Measurements from ENCODE around the gene AMACR.

The AMACR gene

DNA sequence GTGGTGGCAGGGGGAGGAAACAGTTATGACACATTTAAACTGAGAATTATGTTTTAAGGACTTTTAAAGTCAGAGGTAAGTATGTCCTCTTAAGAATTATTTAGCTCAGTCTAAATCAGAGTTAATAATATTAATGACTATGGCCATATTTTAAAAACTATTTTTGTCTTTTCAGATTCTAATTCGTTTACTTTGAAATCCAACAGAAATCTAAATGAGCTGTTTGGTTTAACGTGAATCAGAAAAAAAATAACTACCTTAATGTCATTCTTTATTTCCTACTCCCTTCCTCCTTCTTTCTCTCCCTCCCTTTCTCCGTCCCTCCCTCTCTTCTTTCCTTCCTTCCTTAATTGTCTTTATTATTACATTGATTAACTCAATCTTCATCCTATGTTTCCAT lies 20.5 kb upstream of the AMACR start:
- no peak for TF ChIP-seq ZBTB7A (IDR thresholded peaks at IDR 0.05; ENCODE audit: low read depth)

DNA sequence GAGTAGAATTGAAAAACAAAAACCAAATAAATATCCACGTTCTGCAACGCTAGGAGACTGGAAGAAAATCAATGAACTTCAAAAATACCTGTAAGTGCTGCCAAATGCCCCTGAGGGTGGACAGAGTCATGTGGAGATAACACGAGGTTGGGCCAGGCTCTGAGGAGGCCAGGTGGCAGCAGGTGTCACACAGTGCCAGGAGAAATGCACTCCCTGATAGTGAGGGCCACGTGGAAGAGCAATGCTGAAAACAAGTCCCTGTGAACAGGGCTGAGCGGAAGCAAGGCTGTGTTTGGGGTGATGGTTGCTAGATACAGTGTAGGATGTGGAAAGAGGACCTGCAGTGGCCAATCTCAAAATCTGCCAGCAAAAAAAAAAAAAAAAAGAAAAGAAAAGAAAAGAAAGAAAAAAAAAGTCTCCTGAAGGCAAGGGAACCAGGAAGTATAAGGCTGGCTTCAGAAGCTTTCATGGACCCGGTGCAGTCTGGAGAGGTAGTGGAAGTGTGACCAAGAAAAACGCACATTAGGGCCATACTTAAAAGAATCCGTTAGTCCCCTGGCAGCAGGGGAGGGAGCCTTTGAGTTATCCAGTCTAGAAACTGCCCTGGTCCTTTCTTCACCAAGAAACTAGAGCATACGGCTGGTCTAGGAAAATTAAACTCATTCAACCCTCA lies 18.4 kb upstream of the AMACR start:
- no peak for TF ChIP-seq EP300 (IDR thresholded peaks at IDR 0.05; ENCODE audit: borderline replicate concordance)
- no peak for TF ChIP-seq TAF1 (IDR thresholded peaks at IDR 0.05; ENCODE audit: low read depth)
- TF ChIP-seq TCF12 (IDR thresholded peaks at IDR 0.05; ENCODE audit: low read depth): no peak

DNA sequence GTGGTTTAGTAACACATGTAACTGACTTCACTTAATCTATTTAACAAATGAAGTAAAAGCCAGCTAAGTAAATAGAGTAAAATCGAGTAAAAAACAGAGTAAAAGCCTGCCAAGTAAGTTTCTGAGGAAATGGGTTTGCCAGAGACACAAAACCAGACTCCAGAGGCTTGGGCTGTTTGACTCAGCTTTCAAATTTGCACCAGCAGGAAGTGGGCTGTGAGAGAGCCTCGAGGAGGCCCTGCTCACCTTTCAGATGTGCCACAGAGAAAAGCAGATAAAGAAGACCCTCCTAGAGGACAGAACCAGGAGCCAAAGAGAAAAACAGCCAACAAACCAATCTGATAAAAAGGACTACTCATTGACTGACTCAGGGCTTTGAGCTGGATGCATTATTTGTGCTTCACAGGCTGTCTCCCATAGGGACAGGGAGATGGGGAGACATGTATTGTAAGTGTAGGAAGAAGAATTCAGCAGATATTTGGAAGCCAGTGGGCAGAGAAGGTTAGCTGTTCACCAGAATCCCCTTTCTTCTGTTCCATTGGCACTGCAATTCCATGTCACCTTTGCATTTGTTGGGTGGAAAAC lies 14.4 kb upstream of the AMACR start:
- TF ChIP-seq CEBPB (IDR thresholded peaks at IDR 0.05): no peak
- no peak for TF ChIP-seq RAD21 (IDR thresholded peaks at IDR 0.05; ENCODE audit: low read depth)
- no peak for TF ChIP-seq FOXM1 (IDR thresholded peaks at IDR 0.05; ENCODE audit: borderline replicate concordance, low read depth)
- TF ChIP-seq, protein P1, sequence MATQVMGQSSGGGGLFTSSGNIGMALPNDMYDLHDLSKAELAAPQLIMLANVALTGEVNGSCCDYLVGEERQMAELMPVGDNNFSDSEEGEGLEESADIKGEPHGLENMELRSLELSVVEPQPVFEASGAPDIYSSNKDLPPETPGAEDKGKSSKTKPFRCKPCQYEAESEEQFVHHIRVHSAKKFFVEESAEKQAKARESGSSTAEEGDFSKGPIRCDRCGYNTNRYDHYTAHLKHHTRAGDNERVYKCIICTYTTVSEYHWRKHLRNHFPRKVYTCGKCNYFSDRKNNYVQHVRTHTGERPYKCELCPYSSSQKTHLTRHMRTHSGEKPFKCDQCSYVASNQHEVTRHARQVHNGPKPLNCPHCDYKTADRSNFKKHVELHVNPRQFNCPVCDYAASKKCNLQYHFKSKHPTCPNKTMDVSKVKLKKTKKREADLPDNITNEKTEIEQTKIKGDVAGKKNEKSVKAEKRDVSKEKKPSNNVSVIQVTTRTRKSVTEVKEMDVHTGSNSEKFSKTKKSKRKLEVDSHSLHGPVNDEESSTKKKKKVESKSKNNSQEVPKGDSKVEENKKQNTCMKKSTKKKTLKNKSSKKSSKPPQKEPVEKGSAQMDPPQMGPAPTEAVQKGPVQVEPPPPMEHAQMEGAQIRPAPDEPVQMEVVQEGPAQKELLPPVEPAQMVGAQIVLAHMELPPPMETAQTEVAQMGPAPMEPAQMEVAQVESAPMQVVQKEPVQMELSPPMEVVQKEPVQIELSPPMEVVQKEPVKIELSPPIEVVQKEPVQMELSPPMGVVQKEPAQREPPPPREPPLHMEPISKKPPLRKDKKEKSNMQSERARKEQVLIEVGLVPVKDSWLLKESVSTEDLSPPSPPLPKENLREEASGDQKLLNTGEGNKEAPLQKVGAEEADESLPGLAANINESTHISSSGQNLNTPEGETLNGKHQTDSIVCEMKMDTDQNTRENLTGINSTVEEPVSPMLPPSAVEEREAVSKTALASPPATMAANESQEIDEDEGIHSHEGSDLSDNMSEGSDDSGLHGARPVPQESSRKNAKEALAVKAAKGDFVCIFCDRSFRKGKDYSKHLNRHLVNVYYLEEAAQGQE (IDR thresholded peaks at IDR 0.05; ENCODE audit: low read depth): no peak
- TF ChIP-seq NFIC (IDR thresholded peaks at IDR 0.05): no peak
- TF ChIP-seq, protein P2, sequence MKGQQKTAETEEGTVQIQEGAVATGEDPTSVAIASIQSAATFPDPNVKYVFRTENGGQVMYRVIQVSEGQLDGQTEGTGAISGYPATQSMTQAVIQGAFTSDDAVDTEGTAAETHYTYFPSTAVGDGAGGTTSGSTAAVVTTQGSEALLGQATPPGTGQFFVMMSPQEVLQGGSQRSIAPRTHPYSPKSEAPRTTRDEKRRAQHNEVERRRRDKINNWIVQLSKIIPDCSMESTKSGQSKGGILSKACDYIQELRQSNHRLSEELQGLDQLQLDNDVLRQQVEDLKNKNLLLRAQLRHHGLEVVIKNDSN (IDR thresholded peaks at IDR 0.05): no peak
- no peak for TF ChIP-seq TCF12 (IDR thresholded peaks at IDR 0.05; ENCODE audit: low read depth)
- no peak for TF ChIP-seq ZBTB7A (IDR thresholded peaks at IDR 0.05; ENCODE audit: low read depth)
- TF ChIP-seq TAF1 (IDR thresholded peaks at IDR 0.05; ENCODE audit: low read depth): no peak
- TF ChIP-seq TEAD4 (IDR thresholded peaks at IDR 0.05): no peak
- no peak for TF ChIP-seq CREB1 (IDR thresholded peaks at IDR 0.05; ENCODE audit: low read depth)
- TF ChIP-seq, protein P3, sequence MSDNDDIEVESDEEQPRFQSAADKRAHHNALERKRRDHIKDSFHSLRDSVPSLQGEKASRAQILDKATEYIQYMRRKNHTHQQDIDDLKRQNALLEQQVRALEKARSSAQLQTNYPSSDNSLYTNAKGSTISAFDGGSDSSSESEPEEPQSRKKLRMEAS (IDR thresholded peaks at IDR 0.05): no peak
- no peak for TF ChIP-seq EP300 (IDR thresholded peaks at IDR 0.05; ENCODE audit: borderline replicate concordance)
- no peak for TF ChIP-seq EGR1 (IDR thresholded peaks at IDR 0.05)

DNA sequence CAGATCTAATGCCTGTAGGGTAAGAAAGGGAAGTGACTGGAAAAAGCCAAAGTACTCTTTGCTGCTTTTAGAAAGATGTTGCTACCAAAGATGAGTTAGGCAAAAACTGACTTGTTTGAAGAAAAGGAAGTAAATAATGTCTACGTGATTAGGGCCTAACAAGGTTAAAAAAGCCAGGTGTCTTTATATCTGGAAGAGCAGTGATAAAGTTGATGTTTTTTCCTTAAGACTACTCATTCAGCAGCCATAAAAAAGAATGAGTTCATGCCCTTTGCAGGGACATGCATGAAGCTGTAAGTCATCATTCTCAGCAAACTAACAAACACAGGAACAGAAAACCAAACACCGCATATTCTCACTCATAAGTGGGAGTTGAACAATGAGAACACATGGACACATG lies 13.5 kb upstream of the AMACR start:
- TF ChIP-seq RAD21 (IDR thresholded peaks at IDR 0.05; ENCODE audit: low read depth) (no peak), FOXM1 (IDR thresholded peaks at IDR 0.05; ENCODE audit: borderline replicate concordance, low read depth) (no peak), CREB1 (IDR thresholded peaks at IDR 0.05; ENCODE audit: low read depth) (no peak), TAF1 (IDR thresholded peaks at IDR 0.05; ENCODE audit: low read depth) (no peak), EP300 (IDR thresholded peaks at IDR 0.05; ENCODE audit: borderline replicate concordance) (no peak), EGR1 (IDR thresholded peaks at IDR 0.05) (no peak), TCF12 (IDR thresholded peaks at IDR 0.05; ENCODE audit: low read depth) (no peak), CEBPB (IDR thresholded peaks at IDR 0.05) (no peak), ZBTB7A (IDR thresholded peaks at IDR 0.05; ENCODE audit: low read depth) (no peak), NFIC (IDR thresholded peaks at IDR 0.05) (no peak)
- TF ChIP-seq, protein P1 (IDR thresholded peaks at IDR 0.05; ENCODE audit: low read depth): no peak
- TF ChIP-seq, protein P2 (IDR thresholded peaks at IDR 0.05): no peak
- TF ChIP-seq, protein P3 (IDR thresholded peaks at IDR 0.05): no peak

DNA sequence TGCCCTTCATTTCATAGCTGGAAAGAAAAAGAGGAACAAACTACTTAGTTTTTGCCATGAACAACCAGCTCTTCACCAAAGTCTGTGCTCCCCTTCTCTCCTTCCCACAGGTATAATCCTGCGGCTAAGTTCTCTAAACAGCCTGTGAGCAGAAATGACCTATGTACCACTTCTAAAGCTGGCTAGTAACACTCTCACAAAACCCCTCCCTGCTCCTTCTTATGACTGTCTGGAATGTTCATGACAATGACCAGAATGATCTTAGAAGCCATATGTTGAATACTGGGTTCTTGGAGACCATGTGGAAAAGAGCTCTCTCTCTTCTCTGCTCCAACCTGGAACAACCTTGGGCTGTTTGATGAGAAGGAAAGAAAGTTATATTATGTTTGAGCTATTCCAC lies 12.9 kb upstream of the AMACR start:
- TF ChIP-seq RAD21 (IDR thresholded peaks at IDR 0.05; ENCODE audit: low read depth) (no peak), TEAD4 (IDR thresholded peaks at IDR 0.05) (no peak), ZBTB7A (IDR thresholded peaks at IDR 0.05; ENCODE audit: low read depth) (no peak), EP300 (IDR thresholded peaks at IDR 0.05; ENCODE audit: borderline replicate concordance) (no peak), CREB1 (IDR thresholded peaks at IDR 0.05; ENCODE audit: low read depth) (no peak)

DNA sequence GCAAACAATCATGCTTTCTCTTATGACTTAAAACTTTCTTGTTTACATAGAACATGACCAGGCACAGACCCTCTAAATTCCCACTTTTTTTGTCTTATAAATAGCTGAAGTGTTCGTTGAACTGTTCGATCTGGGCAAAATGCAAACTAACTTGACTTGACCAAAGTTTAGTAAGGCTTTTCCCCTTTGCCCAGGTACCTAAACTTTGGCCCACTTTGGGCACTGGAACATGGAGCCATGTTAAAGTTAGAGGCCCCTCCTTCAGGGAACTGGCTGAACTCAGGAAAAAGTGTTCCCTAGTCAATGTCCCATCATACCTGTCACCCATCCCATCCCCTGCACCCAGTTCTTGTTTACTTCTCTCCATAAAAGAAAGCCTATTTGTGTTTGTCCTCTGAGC lies 9.4 kb upstream of the AMACR start:
- TF ChIP-seq TAF1 (IDR thresholded peaks at IDR 0.05; ENCODE audit: low read depth): no peak

DNA sequence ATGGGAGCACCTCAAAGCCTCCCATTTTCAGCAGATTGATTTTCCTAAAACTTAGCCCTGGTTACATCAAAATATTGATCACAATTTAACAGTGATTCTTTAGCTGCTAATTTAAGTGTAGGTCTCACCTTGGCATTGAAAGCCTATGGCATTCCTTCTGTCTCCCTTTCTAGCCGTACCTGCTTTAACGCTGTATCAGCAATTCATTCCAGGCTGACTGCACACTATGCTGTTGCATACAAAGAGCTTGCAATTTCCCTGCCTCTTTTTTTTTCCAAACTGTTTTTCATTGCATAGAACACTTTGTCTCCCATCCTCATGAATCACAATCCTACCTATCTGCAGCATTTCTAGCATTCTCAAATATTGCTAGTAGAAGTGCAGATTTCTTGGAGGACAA lies 8.9 kb upstream of the AMACR start:
- TF ChIP-seq EP300 (IDR thresholded peaks at IDR 0.05; ENCODE audit: borderline replicate concordance) (no peak), RAD21 (IDR thresholded peaks at IDR 0.05; ENCODE audit: low read depth) (no peak)
